Measurements from ENCODE around the gene CHID1.

CHID1 gene

GRCh38 chr11:911890-912219 lies 1.2 kb upstream of the CHID1 start:
- H3K4me3 ChIP-seq (ENCODE audit: low read depth, low read length): peak overlapping the region; percentile 88
- no peak for DNase-seq (ENCODE audit: low read depth)

DNA sequence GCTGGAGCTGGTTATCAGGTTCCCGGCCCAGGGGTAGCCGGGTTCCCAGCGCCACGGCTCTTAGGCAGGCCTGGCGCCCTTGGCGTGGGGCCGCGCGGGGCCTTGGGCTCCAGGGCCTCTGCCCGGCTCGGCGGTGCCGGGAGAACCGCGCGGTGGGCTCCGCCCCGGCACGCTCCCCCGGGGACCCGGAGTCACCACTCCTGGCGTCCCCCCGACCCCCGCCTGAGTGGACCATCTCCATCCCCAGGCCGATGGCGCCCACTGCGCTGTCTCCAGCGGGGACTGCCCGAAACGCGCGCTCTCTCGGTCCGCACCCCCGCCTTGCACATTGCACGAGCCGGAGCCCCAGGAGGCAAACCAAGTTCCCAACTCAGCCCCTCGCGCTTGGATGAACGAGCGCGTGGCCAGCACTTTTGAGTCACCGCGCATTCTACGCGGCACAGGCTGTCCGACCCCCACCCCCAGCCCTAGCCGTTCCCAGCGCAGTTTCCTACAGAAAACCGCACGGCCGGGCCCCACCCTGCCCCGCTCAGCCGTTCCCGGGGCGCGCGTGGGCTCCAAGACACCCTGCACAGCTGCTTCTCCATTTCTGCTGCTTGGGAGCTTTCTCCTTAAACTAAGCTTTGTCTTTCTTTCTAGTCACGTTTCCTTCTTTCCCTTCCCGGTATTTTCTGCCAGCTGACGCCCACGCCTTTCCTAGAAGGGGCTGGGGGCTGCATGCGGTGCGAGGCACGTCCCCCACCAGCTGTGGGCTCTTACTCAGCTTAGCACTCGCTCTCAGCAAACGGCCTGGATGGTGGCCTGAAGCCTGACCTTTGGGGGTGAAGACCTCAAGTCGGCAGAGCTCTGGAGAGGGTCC lies 650 bp upstream of the CHID1 start:
- peak overlapping the region; percentile 88 for H3K4me3 ChIP-seq (ENCODE audit: low read depth, low read length)
- DNase-seq (ENCODE audit: low read depth): no peak

- H3K4me3 ChIP-seq (ENCODE audit: low read depth, low read length): peak overlapping the region; percentile 88
- DNase-seq (ENCODE audit: low read depth): no peak
Observed at GRCh38 chr11:910044-910588, 494 bp downstream of the CHID1 start.

- peak overlapping the region; percentile 88 for H3K4me3 ChIP-seq (ENCODE audit: low read depth, low read length)
Observed at GRCh38 chr11:909406-909805, 1.2 kb downstream of the CHID1 start.

GRCh38 chr11:908273-908672 lies 2.3 kb downstream of the CHID1 start:
- H3K4me3 ChIP-seq (ENCODE audit: low read depth, low read length): no peak overlapping the region
- DNase-seq (ENCODE audit: low read depth): no peak

More at GRCh38 chr11:909406-909805, 1.2 kb downstream of the CHID1 start:
- no peak for DNase-seq (ENCODE audit: low read depth)

- H3K4me3 ChIP-seq (ENCODE audit: low read depth, low read length): no peak overlapping the region
- no peak for DNase-seq (ENCODE audit: low read depth)
Observed at GRCh38 chr11:907668-908067, 2.9 kb downstream of the CHID1 start.

DNA sequence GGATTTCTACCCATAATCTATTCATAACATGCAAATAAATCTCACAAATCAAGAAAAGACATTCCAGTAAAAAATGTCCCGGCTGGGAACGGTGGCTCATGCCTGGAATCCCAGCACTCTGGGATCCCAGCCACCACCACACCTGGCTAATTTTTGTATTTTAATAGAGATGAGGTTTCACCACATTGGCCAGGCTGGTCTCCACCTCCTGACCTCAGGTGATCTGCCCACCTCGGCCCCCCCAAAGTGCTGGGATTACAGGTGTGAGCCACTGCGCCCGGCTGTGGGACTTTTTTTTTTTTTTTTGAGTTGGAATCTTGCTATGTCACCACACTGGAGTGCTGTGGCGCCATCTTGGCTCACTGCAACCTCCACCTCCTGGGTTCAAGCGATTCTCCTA lies 4.7 kb downstream of the CHID1 start:
- no peak for DNase-seq (ENCODE audit: low read depth)
- H3K4me3 ChIP-seq (ENCODE audit: low read depth, low read length): no peak overlapping the region

GRCh38 chr11:904380-904779 lies 6.2 kb downstream of the CHID1 start:
- no peak for DNase-seq (ENCODE audit: low read depth)
- H3K4me3 ChIP-seq (ENCODE audit: low read depth, low read length): no peak overlapping the region

DNA sequence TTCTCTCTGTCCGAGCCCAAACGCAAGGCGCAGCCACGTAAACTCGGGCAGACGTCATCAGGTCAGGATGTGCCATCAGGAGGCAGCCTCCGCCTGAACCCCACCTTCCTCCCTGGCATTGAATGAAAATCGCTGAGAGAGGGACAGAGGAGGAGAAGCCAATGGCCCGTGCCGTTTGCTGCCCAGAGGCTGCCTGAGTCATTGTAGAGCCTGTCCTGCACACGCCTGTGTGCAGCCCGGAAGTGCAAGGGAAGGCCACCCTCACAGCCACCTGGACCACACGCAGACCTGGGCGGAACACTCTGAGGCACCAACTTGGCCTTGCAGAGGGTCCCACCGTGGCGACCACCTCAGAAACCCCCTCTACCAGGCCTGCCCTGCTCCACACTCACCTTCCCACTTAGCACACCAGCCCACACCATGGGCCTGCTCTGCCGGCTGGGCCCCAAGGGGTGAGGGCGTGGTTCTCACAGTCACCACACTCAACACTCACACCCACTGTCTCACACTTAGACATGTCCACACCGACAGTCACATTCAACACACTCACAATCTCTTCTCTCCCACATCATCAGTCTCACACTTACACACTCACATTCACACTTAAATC lies 9.1 kb downstream of the CHID1 start:
- H3K4me3 ChIP-seq (ENCODE audit: low read depth, low read length): no peak overlapping the region
- DNase-seq (ENCODE audit: low read depth): no peak

DNA sequence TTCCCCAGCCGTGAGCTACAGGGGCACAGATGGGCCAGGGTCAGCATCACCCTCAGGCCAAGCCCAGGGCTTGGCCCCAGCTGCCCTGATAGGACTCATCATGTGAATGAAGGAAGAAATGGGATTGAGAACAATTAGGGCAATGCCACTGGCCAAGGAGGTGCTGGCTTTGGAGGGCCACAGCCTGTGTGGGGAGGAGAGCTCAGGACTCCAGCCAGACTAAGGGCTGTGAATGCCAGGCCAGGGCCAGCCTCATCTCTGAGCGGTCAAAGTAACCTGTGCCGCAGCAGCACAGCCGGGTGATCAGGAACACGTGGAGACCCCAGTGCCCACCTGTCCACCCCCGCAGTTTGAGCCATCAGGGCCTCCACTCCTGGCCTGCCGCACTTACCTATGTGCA lies 10.1 kb downstream of the CHID1 start:
- no peak overlapping the region for H3K4me3 ChIP-seq (ENCODE audit: low read depth, low read length)
- no peak for DNase-seq (ENCODE audit: low read depth)

DNA sequence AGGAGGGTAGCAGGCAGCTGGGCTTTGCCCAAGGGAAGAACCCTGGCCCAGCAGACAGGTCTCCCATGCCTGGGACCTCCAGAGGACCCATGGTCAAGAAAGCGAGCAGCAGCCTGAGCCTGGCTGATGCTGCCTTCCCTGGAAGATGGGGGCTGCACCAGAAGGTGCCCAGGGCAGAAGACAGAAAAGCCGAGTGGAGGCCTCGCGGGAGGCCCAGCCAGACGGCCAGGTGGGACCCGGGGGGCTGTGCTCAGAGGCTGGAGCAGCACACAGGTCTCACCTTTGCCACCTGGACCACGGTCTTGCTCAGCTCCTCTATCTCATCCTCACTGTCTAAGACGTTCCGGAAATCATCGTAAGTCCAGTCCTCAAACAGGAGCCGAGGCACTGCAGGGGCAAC lies 10.9 kb downstream of the CHID1 start:
- no peak for DNase-seq (ENCODE audit: low read depth)

DNA sequence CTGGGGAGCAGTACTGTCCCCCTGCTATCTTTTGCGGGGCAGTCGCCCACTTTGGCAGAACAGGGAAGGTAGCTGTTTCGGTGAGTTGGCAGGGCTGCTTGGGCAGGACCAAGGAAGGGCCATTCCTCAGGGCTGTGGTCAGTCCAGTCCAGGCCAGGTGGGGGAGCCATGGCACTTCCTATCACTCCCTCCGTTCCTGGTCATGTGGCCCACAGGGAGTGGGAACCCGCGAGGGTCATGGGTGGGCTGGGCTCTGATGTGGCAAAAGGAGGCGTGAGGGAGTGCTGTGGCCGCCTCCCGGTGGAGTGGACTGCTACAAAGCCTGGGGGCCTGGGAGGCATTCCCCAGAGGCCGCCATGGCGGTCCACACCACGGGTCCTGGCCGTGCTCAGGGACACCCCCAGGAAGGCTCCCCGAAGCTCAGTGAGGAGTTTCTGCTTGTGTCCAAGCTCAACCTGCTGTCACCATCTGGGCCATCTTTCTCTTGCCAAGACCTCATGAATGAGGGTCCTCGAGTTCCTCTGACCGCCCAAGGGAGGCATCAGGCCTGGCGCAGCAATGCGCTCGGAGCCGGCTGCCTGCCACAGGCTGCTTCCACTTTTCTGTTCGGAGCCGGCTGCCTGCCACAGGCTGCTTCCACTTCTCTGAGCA lies 11.9 kb downstream of the CHID1 start:
- DNase-seq (ENCODE audit: low read depth): no peak
- H3K4me3 ChIP-seq (ENCODE audit: low read depth, low read length): no peak overlapping the region

More for the DNA sequence above, 10.9 kb downstream of the CHID1 start:
- H3K4me3 ChIP-seq (ENCODE audit: low read depth, low read length): no peak overlapping the region

DNA sequence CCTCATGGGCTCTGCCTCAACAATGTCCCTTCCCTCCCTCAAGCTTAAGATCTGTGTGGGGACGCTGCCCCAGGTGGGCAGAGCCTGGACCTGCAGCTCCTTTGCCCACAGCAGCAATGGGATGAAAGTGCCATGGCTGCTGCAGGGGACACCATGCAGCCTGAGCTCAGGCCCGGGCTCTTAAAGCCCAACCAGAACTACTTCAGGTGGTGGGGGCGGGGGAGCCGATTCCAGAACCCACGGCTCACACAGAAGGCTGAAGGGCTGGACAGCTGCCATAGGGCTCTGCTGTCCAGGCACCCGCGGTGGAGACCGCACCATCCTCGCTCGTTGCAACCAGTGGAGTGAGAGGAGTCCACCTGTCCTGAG lies 12.5 kb downstream of the CHID1 start:
- no peak for DNase-seq (ENCODE audit: low read depth)
- H3K4me3 ChIP-seq (ENCODE audit: low read depth, low read length): no peak overlapping the region

- DNase-seq (ENCODE audit: low read depth): no peak
- H3K4me3 ChIP-seq (ENCODE audit: low read depth, low read length): no peak overlapping the region
Observed at GRCh38 chr11:897253-898142, 13.1 kb downstream of the CHID1 start.

DNA sequence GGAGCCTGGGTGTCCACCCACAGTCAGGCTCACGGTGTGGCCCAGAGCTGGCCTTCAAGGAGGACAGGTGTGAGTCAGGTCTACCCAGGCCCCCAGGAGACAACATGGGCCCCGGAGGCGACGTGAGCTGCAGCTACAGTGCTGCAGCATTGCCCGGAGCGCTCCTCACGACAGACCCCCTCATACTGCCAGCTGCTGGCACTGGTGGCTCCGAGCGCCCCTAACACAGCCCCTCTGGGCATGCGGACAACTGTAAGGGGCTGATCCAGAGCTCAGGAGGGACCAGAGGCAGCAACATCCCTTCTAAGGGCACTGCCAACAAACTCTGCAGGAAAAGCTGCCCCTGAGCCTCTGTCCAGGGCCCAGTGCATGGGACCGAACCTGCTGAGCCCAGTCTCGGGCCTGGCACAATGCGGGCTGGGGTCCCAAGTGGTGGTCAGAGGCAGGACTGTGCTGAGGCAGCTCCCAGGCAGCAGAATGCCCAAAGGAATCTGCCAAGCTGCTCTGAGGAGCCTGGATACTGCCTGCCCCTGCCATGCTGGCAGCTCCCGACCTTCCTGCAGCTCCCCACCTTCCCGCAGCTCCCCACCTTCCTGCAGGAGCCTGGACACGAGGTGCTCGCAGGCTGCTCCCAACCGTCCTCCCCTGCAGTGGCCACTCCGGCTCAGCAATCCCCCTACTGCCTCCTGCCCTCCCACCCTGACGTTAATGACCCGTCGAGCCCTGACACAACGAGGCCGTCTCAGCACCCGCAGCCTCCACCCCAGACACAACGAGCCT lies 15.1 kb downstream of the CHID1 start:
- DNase-seq (ENCODE audit: low read depth): no peak

DNA sequence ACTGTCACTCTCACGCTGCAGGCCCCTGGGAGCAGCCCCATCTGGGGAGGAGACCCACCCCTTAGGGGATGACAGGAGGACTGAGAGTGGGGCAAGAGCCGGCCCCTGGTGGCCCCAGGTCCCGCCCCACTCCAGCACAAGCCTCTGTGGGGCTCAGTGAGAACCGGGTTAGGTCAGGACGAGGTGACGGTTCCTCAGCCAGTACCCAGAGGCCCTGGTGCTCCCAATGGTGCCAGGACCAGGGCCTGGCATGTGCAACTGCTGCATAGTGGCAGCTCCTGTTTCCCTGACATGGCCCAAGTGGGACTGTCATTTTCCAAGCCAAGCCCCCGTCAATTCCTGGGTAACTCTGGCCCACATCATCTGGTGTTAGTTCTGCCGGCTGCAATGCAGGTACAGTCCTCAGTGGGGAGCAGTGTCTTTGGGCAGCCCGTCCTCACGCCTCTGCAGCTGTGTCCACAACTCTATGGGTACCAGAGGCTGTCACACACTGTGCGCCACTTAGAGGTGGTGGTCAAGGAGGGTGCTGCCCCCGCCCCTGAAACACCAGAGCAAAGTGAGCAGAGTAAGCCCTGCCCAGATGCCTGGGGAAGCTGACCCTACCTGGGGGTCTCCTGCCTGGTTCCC lies 15.9 kb downstream of the CHID1 start:
- no peak for DNase-seq (ENCODE audit: low read depth)
- no peak overlapping the region for H3K4me3 ChIP-seq (ENCODE audit: low read depth, low read length)

More for the DNA sequence above, 15.1 kb downstream of the CHID1 start:
- no peak overlapping the region for H3K4me3 ChIP-seq (ENCODE audit: low read depth, low read length)

GRCh38 chr11:893008-893654 lies 17.5 kb downstream of the CHID1 start:
- H3K4me3 ChIP-seq (ENCODE audit: low read depth, low read length): no peak overlapping the region
- no peak for DNase-seq (ENCODE audit: low read depth)

Measured in skeletal muscle cell (primary cell).